Epithelial cell of prostate (primary cell): ENCODE data around the gene KCNAB3.

Experiments
- DNase-seq: peaks from one replicate; pipeline ENCODE4 v3.0.0-alpha.2; 2011; ENCODE audit warnings: low read depth, low spot score
- H3K27ac ChIP-seq: fragments of 450-650 bp; 2 replicates; pipeline ENCODE4 v1.5.1; 2017; ENCODE audit warnings: mild to moderate bottlenecking

KCNAB3 gene

GRCh38 chr17:7909089-7909488 lies 20.6 kb downstream of the KCNAB3 start:
- no peak overlapping the region for H3K27ac ChIP-seq
- DNase-seq: no peak

GRCh38 chr17:7903154-7904103 lies 26.2 kb downstream of the KCNAB3 start:
- H3K27ac ChIP-seq: no peak overlapping the region
- no peak for DNase-seq

- DNase-seq: no peak
- no peak overlapping the region for H3K27ac ChIP-seq
Measured at GRCh38 chr17:7897773-7898172, 31.9 kb downstream of the KCNAB3 start.

- no peak overlapping the region for H3K27ac ChIP-seq
- DNase-seq: no peak
Measured at GRCh38 chr17:7897090-7897489, 32.6 kb downstream of the KCNAB3 start.

- DNase-seq: no peak
- no peak overlapping the region for H3K27ac ChIP-seq
Measured at GRCh38 chr17:7894866-7895265, 34.8 kb downstream of the KCNAB3 start.

- no peak for DNase-seq
- no peak overlapping the region for H3K27ac ChIP-seq
Measured at GRCh38 chr17:7894226-7894625, 35.4 kb downstream of the KCNAB3 start.

- DNase-seq: no peak
Measured at GRCh38 chr17:7893187-7893880, 36.3 kb downstream of the KCNAB3 start.

GRCh38 chr17:7889166-7889955 lies 40.3 kb downstream of the KCNAB3 start:
- DNase-seq: no peak
- peak overlapping the region; percentile 95 for H3K27ac ChIP-seq

More at GRCh38 chr17:7893187-7893880, 36.3 kb downstream of the KCNAB3 start:
- H3K27ac ChIP-seq: no peak overlapping the region

- peak; percentile 65 for DNase-seq
- peak within 1 kb of the TSS; percentile 95 for H3K27ac ChIP-seq
Measured at GRCh38 chr17:7888184-7888920, 41.3 kb downstream of the KCNAB3 start, which contains the start of gene CHD3. Gene CHD3 (plus strand): TSS chr17:7888789. CDS start chr17:7889001, 212 bp downstream.

GRCh38 chr17:7887482-7888183 lies 42.0 kb downstream of the KCNAB3 start:
- peak; percentile 80 for DNase-seq
- peak overlapping the region; percentile 95 for H3K27ac ChIP-seq

GRCh38 chr17:7887038-7887481 lies 42.6 kb downstream of the KCNAB3 start:
- peak overlapping the region; percentile 95 for H3K27ac ChIP-seq
- no peak for DNase-seq

GRCh38 chr17:7886227-7887037 lies 43.2 kb downstream of the KCNAB3 start:
- DNase-seq: no peak
- peak overlapping the region; percentile 95 for H3K27ac ChIP-seq

GRCh38 chr17:7885367-7886226 lies 44.1 kb downstream of the KCNAB3 start:
- DNase-seq: no peak
- H3K27ac ChIP-seq: peak overlapping the region; percentile 95

- peak overlapping the region; percentile 95 for H3K27ac ChIP-seq
- no peak for DNase-seq
Measured at GRCh38 chr17:7884581-7885366, 44.9 kb downstream of the KCNAB3 start.

GRCh38 chr17:7883781-7884386 lies 45.8 kb downstream of the KCNAB3 start:
- DNase-seq: no peak
- H3K27ac ChIP-seq: peak overlapping the region; percentile 48

- no peak overlapping the region for H3K27ac ChIP-seq
- no peak for DNase-seq
Measured at GRCh38 chr17:7882629-7883028, 47.0 kb downstream of the KCNAB3 start.
